AG09319 (cell line): ENCODE data around the gene CARD9.

ENCODE experiments used
- DNase-seq: peaks from one replicate; pipeline ENCODE4 v3.0.0-alpha.2; 2010; ENCODE audit warnings: low read depth; ENCODE audit errors: extremely low read depth
- TF ChIP-seq, protein P1 (sequence below): IDR thresholded peaks from 2 replicates; pipeline ENCODE4 v1.5.1; 2011; ENCODE audit warnings: low read depth, mild to moderate bottlenecking, inconsistent platforms, low read length, moderate library complexity

The CARD9 gene

DNA sequence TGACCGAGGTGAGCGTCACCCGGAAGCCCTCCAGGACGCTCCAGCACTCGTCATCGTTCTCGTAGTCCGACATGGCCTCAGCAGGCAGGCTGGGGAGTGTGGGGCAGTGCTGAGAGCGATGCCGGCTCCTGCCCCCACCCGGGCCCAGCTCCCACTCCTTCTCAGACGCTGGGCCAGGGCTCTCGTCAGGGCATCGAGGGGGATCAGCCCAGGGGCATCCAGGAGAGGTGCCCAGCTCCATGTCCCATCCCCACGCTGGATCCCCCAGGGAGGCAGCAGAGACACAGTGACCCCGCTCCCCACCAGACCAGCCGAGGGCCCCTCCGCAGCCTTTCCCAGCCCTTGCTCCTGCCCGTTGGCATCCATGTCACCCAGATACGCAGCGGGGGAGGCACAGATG is 1.5 kb downstream of the CARD9 start:
- DNase-seq = no peak

DNA sequence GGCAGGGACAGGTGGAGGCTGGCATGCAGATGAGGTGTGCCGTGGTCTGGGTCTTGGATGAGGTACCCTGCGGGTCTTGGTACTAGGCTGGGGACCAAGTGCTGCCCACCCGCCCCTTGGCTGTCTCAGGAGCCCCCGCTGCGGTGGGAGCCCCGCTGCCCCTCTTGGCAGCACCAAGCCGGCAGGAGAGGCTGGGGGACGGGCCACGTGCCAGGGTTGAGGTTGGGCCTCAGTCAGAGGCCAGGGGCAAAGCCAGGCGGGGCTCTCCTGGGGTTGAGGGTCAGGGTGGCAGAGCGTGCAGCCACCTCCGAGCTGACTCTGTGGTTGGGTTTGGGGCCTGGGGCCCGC is 2.0 kb downstream of the CARD9 start:
- TF ChIP-seq, protein P1, sequence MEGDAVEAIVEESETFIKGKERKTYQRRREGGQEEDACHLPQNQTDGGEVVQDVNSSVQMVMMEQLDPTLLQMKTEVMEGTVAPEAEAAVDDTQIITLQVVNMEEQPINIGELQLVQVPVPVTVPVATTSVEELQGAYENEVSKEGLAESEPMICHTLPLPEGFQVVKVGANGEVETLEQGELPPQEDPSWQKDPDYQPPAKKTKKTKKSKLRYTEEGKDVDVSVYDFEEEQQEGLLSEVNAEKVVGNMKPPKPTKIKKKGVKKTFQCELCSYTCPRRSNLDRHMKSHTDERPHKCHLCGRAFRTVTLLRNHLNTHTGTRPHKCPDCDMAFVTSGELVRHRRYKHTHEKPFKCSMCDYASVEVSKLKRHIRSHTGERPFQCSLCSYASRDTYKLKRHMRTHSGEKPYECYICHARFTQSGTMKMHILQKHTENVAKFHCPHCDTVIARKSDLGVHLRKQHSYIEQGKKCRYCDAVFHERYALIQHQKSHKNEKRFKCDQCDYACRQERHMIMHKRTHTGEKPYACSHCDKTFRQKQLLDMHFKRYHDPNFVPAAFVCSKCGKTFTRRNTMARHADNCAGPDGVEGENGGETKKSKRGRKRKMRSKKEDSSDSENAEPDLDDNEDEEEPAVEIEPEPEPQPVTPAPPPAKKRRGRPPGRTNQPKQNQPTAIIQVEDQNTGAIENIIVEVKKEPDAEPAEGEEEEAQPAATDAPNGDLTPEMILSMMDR = no peak
- no peak for DNase-seq

More for the DNA sequence above, 1.5 kb downstream of the CARD9 start:
- TF ChIP-seq, protein P1 = no peak

DNA sequence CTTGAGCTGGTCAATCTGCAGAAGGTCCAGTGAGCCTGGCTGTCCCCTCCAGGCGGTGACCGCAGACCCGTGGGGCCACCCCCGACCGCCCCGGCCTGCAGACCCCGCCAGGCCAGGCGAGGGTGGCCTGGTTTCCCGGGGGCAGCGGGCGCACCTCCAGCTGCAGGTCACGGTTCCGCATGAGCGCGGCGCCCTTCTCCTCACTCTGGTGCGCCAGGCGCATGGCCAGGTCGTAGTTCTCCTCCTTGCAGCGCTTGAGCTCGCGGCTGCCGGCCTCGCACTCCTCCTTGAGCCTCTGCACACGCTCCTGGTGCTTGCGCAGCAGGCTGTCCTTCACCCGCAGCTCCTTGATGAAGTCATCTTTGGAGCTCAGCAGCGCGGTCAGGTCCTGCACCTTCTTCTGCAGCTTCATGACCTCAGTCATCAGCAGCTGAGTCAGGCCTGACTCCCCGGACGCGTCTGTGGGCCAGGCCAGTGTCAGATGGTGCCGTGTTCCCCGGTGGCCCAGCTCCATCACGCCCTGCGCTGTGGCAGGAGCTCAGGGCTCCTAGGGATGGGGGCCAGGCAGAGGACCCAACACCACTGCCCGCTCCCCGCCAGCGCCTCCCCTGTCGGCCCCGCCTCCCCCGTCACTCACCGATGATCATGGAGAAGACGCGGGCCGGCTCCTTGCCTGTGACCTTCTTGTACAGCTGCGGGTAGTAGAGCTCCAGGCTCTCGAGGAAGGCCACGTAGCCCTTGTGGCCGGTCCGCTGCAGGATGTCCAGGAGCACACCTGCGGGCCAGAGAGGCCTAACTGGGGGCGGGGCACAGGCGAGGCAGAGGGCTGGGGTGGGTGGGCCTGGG is 2.6 kb downstream of the CARD9 start:
- TF ChIP-seq, protein P1 = no peak
- DNase-seq = no peak

DNA sequence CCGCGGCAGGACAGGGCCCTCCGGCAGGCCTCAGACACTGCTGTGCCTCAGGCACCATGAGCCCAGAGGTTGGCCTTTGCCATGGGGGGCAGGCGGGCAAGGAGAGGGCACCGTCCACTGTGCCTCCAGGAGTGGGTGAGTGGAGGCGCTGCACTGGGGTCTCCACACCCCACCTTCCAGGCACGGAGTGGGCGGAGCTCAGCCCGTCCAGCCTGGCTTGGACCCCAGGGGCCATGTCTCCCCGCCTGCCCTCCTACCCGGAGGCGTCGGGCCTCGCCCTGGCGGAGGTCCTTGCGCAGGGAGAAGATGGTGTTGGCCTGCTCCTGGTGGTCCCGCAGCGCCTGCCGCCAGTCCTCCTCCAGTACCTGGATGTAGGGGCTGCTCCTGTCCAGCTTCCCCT is 3.4 kb downstream of the CARD9 start:
- TF ChIP-seq, protein P1 = no peak
- no peak for DNase-seq

DNA sequence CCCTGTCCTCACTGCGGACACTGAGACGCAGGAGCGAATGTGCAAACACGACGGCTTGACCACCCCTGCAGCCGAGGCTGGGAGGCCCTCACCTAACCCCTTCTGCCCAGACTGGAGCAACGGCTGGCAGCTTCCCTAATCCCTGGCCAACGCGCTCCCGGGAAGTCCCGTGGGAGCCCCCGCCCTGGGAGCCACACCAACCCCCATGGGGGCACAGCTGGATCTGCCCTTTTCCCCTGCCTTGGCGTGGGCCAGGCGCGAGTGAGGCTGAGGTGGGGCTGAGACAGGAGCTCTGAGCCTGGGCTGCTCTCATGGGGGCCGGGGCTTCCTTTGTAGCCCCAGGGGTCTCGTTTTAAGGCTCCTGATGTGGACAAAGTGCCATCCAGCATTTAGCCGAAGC is 5.3 kb downstream of the CARD9 start:
- DNase-seq = no peak
- TF ChIP-seq, protein P1 = no peak

DNA sequence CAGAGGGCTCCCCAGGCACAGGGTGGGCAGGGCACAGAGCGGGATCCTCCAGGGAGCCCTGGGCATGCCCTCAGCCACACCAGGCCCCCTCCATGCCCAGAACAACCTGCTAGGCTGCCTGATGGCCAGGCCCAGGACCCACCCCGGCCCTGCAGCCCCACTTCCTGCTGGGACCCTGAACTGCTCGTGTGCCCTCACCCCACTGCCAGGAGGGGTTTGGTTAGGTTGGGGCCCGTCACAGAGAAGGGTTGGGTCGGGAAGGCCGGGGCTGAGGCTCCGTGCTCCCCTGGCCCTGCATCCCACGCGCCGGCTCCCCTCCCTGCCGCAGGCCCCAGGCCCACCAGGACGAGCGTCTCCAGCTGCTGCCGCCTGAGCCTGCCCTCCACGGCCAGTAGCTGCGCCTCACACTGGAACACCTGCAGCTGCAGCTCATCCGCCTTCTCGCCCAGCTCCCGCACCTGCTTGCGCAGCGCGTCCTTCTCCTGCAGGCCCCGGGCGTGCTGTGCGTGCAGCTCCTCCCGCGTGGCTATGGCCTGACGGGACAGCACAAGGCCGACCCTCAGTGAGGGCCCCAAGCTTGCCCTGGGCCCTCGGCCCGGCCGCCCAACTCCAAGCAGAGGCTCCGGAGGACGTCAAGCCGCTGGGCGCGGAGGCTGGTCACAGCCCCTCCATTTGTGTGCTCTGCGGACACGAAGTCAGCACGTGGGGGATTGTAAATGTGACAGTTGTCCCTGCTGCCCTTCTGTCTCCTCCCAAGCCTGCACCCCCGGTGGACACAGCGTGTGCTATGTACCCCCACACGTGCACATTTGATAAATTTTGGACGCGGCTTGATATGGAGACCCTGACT is 5.9 kb downstream of the CARD9 start:
- no peak for DNase-seq
- TF ChIP-seq, protein P1 = no peak

DNA sequence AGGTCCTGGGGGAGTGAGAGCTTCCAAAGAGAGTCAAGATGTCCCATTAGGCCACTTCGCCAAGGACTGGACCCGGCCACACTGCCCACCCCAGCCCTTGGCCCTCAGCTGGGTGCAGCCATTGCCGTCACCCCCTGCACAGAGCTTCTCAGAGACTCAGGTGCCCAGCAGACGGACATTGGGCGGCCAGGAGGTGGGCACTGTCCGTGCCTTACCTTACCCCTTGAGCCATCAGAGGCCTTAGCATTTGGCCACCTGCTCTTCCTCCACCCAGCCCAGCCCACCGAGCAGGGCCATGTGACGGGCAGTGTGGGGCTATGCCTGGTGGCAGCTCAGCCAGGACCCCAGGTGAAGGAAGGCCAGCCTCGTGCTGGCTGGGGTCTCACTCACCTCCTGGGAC is 6.6 kb downstream of the CARD9 start:
- TF ChIP-seq, protein P1 = no peak
- DNase-seq = no peak
